Hematopoietic multipotent progenitor cell treated with erythropoietin and hydrocortisone succinate and interleukin-3 and kit ligand, for 17 days (in vitro differentiated cells): ENCODE measurements around the gene NR0B2.

Source experiments
- DNase-seq: peaks from one replicate; pipeline ENCODE4 v3.0.0-alpha.2; 2015; ENCODE audit warnings: low spot score

The NR0B2 gene

GRCh38 chr1:26936823-26937222 is 23.0 kb upstream of the NR0B2 start:
- no peak for DNase-seq

DNA sequence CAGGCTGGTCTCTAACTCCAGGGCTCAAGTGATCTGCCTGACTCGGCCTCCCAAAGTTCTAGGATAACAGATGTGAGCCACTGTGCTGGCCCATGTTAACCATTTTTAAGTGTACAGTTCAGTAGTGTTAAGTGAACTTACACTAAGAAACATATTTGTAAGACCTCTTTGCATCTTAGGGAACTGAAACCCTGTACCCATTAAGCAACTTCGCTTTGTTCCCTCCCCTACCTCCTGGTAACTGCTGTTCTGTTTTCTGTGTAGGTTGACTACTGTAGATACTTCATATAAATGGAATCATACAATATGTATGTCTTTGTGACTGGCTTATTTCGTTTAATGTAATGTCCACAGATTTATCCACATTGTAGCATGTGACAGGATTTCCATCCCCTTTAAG is 18.8 kb upstream of the NR0B2 start:
- no peak for DNase-seq

GRCh38 chr1:26923711-26924110 is 9.9 kb upstream of the NR0B2 start:
- DNase-seq, result no peak

DNA sequence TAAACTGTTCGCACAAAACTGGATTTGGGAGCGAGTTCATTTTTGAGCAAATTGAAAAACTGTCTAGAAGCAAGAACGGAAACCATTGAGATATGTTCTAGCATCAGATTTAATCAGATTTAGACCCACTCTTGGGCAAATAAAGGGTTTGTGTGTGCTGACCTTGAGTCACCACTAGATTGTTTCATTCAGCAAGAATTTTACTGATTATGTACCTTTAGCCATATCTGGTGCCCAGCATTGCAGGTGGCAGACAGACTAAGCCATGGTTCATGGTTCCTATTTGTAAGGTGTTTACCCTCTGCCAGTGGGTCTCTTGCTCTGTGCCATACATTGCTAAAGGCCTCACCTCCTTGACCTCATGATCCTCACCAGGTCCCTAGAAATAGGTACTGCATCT is 9.1 kb upstream of the NR0B2 start:
- DNase-seq, result no peak

DNA sequence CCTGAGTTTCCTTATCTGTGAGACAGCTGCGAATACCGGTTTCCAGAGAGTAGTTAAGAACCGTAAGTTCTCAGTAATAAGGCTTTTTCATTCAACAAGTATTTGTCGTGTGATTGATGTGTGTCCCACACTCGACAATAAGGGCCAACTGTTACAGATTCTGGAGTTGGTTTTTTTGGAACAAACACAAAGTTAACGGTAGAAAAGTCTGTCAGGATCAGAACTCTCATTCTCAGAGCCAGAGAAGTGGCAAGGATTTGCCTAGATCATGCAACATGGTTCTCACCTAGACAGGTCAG is 8.6 kb upstream of the NR0B2 start:
- peak; percentile 30 for DNase-seq

DNA sequence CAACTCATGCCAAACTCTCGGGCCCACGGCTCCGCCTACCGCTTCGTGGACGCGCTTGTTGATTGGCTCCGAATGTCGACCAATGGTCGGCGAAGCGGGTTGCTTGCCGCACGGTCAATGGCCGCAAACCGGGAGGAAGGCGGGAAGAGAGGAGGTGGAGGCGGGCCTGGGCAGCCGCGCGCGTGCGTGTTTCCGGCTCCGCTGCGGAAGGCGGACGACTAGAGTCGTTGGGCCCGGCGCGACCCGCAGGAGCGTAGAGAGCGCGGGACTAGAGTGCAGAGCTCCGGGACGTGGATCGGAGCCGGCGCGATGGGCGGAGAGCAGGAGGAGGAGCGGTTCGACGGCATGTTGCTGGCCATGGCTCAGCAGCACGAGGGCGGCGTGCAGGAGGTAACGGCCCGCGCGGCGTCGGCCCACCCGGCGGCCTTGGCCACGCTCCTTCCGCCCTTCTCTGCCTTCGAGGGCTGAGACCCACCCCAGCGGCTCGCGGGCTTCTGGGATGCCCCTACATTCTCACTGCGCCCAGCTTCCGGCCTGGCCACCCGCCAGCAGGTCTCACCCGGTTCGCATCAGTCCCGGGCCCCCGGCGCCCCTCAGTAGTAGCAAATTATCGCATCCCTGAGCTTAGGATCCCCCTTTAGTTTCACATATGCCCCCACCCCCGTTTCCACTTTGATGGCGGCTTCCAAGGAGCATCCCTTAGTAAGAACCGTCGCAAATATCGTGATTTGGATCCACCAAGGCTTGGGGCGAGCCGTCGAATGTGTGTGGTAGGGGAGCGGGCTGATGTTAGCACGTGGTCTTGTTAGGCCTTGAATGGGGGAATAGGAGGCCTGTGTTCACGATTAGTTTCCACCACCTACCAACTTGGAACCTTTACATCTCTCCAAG is 8.0 kb upstream of the NR0B2 start, which contains the start of gene NUDC:
NUDC (plus strand) TSS at position 204 of the 891 bp plus-strand sequence; CDS start at position 310, 106 bp downstream.
- DNase-seq, result peak; percentile 97

- DNase-seq, result no peak
Measured at GRCh38 chr1:26921126-26921539, 7.4 kb upstream of the NR0B2 start.

- DNase-seq, result peak; percentile 37
Measured at GRCh38 chr1:26915204-26915842, 1.5 kb upstream of the NR0B2 start.

DNA sequence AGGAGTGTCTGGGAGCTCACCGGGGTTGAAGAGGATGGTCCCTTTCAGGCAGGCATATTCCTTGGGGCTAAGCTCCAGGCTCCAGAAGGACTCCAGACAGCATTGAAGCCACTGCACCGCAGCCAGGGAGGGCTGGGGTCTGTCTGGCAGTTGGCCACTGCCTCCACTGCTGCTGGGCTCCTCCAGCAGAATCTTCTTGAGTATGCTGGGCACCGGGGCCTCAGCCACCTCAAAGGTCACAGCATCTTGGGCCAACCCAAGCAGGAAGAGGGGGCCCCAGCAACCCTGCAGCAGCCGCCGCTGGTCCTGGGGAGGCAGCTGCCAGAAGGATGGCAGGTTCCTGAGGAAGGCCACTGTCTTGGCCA is 404 bp downstream of the NR0B2 start:
- DNase-seq, result no peak

GRCh38 chr1:26912147-26912490 is 1.7 kb downstream of the NR0B2 start:
- DNase-seq, result no peak

- no peak for DNase-seq
Measured at GRCh38 chr1:26911399-26912146, 2.2 kb downstream of the NR0B2 start.

DNA sequence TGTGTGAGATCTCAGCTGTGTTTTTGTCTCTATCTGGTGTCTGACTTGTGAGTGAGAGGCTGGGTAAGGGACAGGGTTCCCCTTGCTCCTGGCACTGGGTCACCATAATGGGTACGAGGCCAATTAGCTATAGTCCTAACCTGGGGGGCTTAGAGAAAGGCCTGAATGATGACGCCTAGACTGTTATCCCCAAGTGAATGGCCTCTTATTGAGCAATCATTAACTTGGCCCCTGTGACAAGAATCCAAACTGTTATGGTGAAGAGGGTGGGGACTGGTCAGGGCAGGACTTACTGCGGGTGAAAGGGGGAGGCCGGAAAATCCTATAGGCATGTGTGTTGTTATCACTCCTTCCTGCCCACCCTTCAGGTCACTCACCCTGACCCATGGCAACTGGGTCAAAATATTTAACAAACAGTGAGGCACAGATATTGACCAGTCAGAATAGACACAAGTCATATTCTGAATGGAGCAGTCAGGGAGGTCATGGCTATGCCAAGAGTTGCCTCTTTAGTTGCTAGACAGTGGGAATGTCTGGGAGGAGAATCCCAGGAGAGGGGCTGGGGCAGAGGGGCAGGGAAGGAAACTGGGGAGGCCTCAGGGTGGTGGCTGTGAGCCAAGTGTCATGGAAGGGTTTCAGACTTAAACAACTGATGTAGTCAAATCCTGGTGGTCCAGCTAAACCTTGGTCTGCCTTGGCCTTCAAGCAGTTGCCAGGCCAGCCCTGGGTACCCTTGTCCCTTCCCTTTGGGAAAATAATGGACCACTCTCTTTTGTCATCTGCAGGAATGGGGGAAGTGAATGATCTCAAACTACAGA is 3.2 kb downstream of the NR0B2 start:
- no peak for DNase-seq

- no peak for DNase-seq
Measured at GRCh38 chr1:26909951-26910342, 3.8 kb downstream of the NR0B2 start.

DNA sequence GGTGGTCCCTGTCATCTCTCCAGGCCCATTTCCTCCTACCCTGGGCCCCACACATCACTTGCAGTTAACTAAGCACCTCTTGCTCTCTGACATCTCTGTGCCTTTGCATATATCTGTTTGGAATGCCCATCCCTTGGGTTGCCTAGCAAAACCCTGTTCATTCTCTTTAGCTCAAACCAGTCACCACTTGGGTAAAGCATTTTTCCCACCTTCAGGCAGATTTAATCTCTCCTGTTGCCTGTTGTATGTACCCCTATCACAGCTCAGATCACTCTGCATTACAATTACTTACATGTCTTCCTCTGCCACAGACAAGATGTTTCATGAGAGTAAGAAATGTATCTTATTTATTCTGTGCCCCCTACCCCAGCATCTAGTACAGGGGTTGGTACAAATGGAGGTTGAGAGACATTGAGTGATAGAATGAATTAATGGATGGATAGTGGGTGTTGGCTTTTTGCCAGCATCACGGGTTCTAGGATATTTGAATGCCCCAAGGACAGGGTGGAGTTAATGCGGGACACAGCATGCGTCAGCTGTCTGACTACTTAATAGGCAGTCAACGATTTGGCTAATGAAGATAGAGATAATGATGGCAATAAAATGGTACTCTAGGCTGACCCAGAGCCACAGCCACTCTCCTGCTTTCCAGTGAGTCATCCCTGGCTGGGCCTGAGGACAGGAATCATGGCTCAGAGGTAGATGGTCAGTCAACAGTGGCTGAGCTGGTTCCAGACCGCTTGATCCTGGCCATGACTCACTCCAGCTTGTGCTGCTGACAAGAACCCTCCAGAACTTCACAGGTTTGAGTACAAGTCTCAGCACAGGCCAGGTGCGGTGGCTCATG is 6.5 kb downstream of the NR0B2 start:
- DNase-seq, result no peak

DNA sequence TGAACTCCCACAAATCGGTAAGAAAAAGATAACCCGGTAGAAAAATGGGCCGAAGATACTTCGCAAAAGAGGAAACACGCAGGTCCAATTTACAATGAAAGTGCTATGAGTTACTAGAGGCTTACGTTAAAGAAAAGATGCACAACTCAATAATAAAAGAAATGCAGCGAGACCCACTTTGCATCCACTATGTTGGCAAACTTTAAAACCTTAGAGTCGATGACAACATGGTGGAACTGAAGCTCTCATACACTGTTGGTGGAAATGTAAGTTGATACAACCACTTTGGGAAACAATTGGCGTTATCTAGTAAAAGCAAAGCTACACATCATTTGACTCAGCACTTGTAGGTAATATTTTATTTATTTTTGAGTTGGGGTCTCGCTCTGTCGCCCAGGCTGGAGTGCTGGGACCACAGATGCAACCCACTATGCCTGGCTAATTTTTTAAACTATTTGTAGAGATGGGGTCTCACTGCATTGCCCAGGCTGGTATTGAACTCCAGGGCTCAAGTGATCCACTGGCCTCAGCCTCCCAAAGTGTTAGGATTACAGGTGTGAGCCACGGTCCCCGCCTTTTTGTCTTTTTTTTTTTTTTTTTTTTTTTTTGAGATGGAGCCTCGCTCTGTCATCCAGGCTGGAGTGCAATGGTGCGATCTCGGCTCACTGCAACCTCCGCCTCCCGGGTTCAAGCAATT is 12.8 kb downstream of the NR0B2 start:
- DNase-seq, result no peak

GRCh38 chr1:26900001-26900814 is 13.6 kb downstream of the NR0B2 start, which contains the start of gene GPATCH3:
TSS of gene GPATCH3 (minus strand) at chr1:26900467. CDS start at chr1:26900442, 25 bp downstream.
- DNase-seq, result peak; percentile 96

- DNase-seq, result no peak
Measured at GRCh38 chr1:26897351-26897750, 16.4 kb downstream of the NR0B2 start.

- no peak for DNase-seq
Measured at GRCh38 chr1:26894263-26894662, 19.5 kb downstream of the NR0B2 start.

GRCh38 chr1:26890467-26890796 is 23.3 kb downstream of the NR0B2 start:
- no peak for DNase-seq
